GM12864 (cell line): Measurements from ENCODE around the gene TECTB.

Experiments used
- DNase-seq: peaks from one replicate; pipeline ENCODE4 v3.0.0-alpha.2; 2011; ENCODE audit warnings: low read depth
- H3K4me3 ChIP-seq: 2 replicates; pipeline ENCODE4 v1.5.1; 2011; ENCODE audit warnings: mild to moderate bottlenecking, low read depth, low read length, control low read depth
- TF ChIP-seq, protein P1 (sequence below): IDR thresholded peaks from 2 replicates; pipeline ENCODE4 v1.5.1; 2011; ENCODE audit warnings: low read depth, mild to moderate bottlenecking, moderate library complexity, low read length, control low read depth, inconsistent platforms; ENCODE audit errors: missing control alignments

Gene TECTB

DNA sequence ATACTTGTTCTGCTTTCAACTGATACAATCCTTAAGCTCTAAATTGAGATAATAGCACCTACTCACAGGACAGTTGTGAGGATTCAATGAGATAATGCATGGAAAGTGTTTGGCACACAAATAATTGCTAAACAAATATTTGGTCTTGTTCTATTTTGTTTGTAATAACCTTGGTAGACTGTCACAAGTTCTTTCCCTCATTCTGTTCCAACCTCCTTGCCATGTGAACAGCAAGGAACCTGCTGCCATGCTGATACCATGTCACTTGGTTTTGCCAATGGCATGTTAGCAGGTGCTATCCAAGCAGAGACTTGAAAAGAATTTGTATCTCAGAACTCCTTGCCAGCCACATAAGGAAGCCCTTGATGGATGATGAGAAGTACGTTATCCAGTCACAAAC, 24.8 kb upstream of the TECTB start:
- no peak overlapping the region for H3K4me3 ChIP-seq
- DNase-seq: no peak
- TF ChIP-seq, protein P1, sequence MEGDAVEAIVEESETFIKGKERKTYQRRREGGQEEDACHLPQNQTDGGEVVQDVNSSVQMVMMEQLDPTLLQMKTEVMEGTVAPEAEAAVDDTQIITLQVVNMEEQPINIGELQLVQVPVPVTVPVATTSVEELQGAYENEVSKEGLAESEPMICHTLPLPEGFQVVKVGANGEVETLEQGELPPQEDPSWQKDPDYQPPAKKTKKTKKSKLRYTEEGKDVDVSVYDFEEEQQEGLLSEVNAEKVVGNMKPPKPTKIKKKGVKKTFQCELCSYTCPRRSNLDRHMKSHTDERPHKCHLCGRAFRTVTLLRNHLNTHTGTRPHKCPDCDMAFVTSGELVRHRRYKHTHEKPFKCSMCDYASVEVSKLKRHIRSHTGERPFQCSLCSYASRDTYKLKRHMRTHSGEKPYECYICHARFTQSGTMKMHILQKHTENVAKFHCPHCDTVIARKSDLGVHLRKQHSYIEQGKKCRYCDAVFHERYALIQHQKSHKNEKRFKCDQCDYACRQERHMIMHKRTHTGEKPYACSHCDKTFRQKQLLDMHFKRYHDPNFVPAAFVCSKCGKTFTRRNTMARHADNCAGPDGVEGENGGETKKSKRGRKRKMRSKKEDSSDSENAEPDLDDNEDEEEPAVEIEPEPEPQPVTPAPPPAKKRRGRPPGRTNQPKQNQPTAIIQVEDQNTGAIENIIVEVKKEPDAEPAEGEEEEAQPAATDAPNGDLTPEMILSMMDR: no peak

DNA sequence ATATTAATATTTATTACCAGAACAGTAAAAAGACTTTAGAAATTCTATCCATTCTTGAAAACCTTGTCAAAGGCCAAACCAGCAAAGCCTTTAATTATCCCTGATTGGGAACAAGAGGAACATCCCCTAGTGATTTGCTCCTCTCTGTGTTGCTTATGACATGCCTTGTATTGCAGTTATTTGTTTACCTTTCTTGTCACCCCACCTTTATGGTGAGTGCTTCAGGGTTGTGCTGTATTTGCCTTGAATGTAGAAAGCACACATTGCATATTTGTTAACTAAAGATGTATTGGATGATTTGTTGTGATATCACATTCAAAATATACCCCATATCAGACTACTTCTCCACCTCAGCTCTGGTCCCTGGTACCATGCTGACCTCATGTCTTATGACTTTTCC, 23.5 kb upstream of the TECTB start:
- TF ChIP-seq, protein P1: no peak
- no peak for DNase-seq
- H3K4me3 ChIP-seq: no peak overlapping the region

DNA sequence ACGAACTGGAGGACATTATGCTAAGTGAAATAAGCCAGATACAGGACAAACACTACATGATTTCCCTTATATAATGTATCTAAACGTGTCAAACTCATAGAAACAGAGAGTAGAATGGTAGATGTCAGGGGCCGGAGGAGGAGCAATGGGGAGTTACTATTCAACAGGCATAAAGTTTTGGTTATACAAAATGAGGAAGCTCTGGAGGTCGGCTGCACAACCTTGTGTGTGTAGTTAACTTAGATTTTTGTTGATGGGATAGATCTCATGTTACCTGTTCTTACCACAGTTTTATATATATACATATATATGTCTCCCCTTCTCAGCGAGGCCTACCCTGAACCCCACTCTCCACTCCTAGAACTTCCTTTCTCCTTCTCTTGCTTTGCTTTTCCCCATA, 22.4 kb upstream of the TECTB start:
- no peak for DNase-seq

DNA sequence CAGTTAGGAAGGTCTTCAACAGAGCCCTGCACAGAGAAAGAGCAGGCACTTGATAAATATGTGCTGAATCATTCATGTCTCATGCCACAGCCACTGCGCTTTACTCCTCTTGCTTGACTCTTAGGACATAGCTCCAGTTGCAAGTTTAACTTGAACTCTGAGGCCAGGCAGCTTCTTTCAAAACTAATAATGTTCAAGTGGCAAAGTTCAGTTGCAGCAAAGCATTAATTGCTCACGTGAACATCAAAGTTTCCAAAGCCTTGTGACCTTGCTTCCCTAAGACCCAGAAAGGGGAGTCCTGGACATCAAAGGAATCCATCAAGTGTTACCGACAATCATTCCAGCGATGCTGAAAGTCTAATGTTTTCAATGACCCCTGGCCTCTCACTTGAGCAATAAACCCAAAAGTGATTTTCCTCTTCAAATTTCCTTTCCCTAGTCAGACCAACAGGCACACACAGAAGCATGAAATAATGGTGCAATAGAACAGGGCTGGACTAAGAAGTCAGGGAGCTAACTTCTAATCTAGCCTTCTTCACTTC, 21.8 kb upstream of the TECTB start:
- no peak for DNase-seq
- TF ChIP-seq, protein P1: no peak
- H3K4me3 ChIP-seq: no peak overlapping the region

More for the DNA sequence above, 22.4 kb upstream of the TECTB start:
- H3K4me3 ChIP-seq: no peak overlapping the region
- TF ChIP-seq, protein P1: no peak

DNA sequence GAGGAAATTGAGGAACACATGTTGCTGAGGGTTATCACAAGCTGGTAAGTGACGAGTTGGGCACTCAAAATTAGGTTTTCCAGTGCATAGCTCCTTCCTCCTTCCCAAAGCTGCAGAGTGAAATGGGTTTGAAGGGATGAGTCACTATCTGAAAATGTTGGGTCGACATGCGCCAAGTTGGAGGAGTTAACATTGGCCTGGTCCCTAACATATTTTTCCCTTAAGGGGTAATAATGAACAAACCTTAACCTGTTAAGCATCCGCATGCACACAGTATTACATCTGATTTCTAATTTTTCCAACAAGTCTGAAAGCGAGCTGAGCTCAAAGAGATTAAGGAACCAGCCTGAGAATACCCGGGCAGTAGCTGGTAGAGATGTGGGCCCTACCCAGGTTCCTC, 20.7 kb upstream of the TECTB start:
- H3K4me3 ChIP-seq: no peak overlapping the region
- no peak for DNase-seq
- TF ChIP-seq, protein P1: no peak

DNA sequence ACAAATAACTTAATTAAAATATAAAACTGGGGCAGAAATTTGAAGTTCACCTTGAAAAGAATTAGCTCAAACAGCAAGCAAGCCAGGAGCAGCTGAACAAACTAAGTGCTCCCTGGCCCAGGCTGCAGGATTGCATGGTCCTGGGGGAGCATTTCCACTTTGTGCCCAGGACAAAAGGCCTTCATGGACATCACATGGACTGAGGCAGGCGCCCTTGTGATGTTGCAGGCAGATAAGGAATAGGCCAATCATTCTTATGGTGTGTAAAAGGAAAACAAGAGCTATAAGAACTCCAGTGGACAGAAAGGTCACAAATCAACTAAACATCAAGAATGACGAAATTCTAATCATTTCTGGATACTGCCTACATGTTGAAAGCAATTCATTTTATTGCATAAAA, 17.5 kb upstream of the TECTB start:
- DNase-seq: no peak
- no peak overlapping the region for H3K4me3 ChIP-seq
- TF ChIP-seq, protein P1: no peak

DNA sequence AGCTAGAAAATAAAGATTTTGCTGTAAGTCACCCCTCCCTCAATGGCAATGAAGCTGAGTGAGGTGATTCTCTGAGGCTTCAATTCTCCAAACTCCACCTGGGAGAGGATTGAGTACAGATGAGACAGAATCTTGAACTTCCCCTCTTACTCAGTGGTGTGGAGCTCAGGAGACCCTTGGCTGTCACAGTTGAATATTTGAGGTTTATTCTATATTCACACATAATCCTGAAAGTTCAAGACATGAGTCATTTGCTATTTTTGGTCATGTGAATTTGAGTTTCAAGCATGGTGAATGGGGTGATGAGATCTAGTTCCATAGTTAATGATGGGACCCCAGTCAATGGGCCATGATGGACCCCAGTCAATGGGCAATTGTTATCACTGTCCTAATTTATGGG, 13.9 kb upstream of the TECTB start:
- DNase-seq: no peak
- no peak overlapping the region for H3K4me3 ChIP-seq

More for the DNA sequence above, 13.9 kb upstream of the TECTB start:
- TF ChIP-seq, protein P1: no peak
